Measurements from ENCODE around the gene MPPED2. TPM values are rescaled to one million over a fixed set of nuclear protein-coding genes. Genes with fewer than 3 reads are reported as not detected.

Gene MPPED2
- total RNA-seq, 1 experiment from 2014 or later = 4.7 TPM

DNA sequence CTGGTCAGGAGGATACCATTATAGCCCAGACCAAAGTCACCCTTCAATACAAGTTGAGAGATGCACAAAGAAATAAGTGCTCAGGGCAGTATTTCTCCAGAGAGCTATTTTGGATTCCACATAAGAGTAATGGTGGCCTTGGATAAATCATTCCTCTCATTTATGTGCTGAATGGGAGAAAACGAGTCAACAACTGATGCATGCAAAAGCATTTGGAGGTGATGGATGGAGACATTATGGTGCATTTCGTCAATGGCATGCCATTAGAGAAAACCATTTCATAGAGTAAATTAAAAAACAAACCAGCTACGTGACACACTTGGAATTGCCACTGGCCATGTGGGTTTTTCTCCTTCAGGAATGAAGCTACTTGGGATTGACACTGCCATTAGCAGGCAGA, 182.0 kb downstream of the MPPED2 start:
- no peak overlapping the region for H2BK120ac ChIP-seq (ENCODE audit: low read depth, low read length, poor library complexity, severe bottlenecking)
- no peaks in the 10 kb centered on the region; a peak in 1 of 5 replicates for H3K9me3 Mint-ChIP-seq
- H3K9ac ChIP-seq (ENCODE audit: extremely low read depth, insufficient read length, low read length) = no peak overlapping the region
- H3K27ac ChIP-seq (ENCODE audit: insufficient read length, low read depth, low read length) = no peak overlapping the region
- no peak overlapping the region for H3K4ac ChIP-seq (ENCODE audit: low read depth, low read length)
- H3K79me2 ChIP-seq (ENCODE audit: insufficient read depth, low read length) = no peaks in the 10 kb centered on the region
- H3K14ac ChIP-seq (ENCODE audit: insufficient read depth, low read length) = no peak overlapping the region
- no peaks in the 10 kb centered on the region for H3K79me1 ChIP-seq (ENCODE audit: insufficient read depth, low read depth, low read length, poor library complexity, severe bottlenecking)
- peaks cover 54% of the 10 kb centered on the region for H3K27me3 Mint-ChIP-seq (ENCODE audit: low read depth)
- peaks cover 18 to 22% of the 10 kb centered on the region in 2 experiments for H3K4me1 Mint-ChIP-seq
- H3K18ac ChIP-seq (ENCODE audit: insufficient read length, low read depth, low read length) = no peak overlapping the region
- H3K4me2 ChIP-seq (ENCODE audit: insufficient read depth, insufficient read length, low read length) = no peak overlapping the region
- H3K27me3 ChIP-seq (ENCODE audit: insufficient read depth, low read length) = 0 out of 2 replicates have a peak, but pooled peaks cover 2% of the 10 kb centered on the region
- no peaks in the 10 kb centered on the region for H4K20me1 ChIP-seq (ENCODE audit: control insufficient read depth, insufficient read depth, insufficient read length)
- H3K4me1 ChIP-seq (ENCODE audit: insufficient read depth, low read length) = no peaks in the 10 kb centered on the region
- H2BK5ac ChIP-seq (ENCODE audit: insufficient read length, low read length) = no peak overlapping the region
- no peak overlapping the region for H3K27ac Mint-ChIP-seq
- no peak overlapping the region for H3K23ac ChIP-seq (ENCODE audit: insufficient read length, low read depth, low read length)
- H3K56ac ChIP-seq (ENCODE audit: insufficient read length, low read depth, low read length) = no peak overlapping the region
- no peak overlapping the region for H4K91ac ChIP-seq (ENCODE audit: insufficient read length, low read depth, low read length)
- TF ChIP-seq, protein P1, sequence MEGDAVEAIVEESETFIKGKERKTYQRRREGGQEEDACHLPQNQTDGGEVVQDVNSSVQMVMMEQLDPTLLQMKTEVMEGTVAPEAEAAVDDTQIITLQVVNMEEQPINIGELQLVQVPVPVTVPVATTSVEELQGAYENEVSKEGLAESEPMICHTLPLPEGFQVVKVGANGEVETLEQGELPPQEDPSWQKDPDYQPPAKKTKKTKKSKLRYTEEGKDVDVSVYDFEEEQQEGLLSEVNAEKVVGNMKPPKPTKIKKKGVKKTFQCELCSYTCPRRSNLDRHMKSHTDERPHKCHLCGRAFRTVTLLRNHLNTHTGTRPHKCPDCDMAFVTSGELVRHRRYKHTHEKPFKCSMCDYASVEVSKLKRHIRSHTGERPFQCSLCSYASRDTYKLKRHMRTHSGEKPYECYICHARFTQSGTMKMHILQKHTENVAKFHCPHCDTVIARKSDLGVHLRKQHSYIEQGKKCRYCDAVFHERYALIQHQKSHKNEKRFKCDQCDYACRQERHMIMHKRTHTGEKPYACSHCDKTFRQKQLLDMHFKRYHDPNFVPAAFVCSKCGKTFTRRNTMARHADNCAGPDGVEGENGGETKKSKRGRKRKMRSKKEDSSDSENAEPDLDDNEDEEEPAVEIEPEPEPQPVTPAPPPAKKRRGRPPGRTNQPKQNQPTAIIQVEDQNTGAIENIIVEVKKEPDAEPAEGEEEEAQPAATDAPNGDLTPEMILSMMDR (conservative IDR thresholded peaks at IDR 0.05) = no peak
- no peak overlapping the region for H3K4me3 Mint-ChIP-seq
- no peak overlapping the region for H4K8ac ChIP-seq (replicated peaks; ENCODE audit: insufficient read length, low read depth, low read length)
- no peak overlapping the region for H3T11ph ChIP-seq (ENCODE audit: low read length)
- H2AFZ ChIP-seq (ENCODE audit: low read length) = no peak overlapping the region
- H2BK20ac ChIP-seq (ENCODE audit: low read depth, low read length, poor library complexity, severe bottlenecking) = no peak overlapping the region
- DNase-seq = no peak
- no peak overlapping the region for H4K5ac ChIP-seq (ENCODE audit: insufficient read length, low read depth, low read length)
- H2BK15ac ChIP-seq (ENCODE audit: low read depth, low read length) = no peak overlapping the region
- WGBS (ENCODE audit: extremely low coverage, insufficient read length, low lambda C conversion rate) = no CpG with 5 or more reads among the region's 3 CpGs
- H2AK5ac ChIP-seq (ENCODE audit: insufficient read length, low read length) = no peak overlapping the region
- no peaks in the 10 kb centered on the region for H3K9me3 ChIP-seq (ENCODE audit: control insufficient read depth, low read depth, low read length)
- H3K23me2 ChIP-seq (ENCODE audit: insufficient read length, low read depth, low read length, poor library complexity, severe bottlenecking) = no peaks in the 10 kb centered on the region
- H3K36me3 Mint-ChIP-seq (ENCODE audit: insufficient read depth in 1 of 3, low read depth in 3 of 3) = no peaks in the 10 kb centered on the region
- H2BK12ac ChIP-seq (ENCODE audit: insufficient read length, low read depth, low read length) = no peak overlapping the region

All from H9 (cell line).